GM12891 (cell line): ENCODE data around the gene ZNF296.

ENCODE experiments used
- PAX5 ChIP-seq: IDR thresholded peaks from 2 replicates; pipeline ENCODE4 v1.6.1; 2011; ENCODE audit warnings: low read length, moderate library complexity, mild to moderate bottlenecking; ENCODE audit not compliant: insufficient read depth, severe bottlenecking
- POLR2A ChIP-seq: IDR thresholded peaks from 2 replicates; pipeline ENCODE4 v1.6.1; 2011; ENCODE audit warnings: low read depth, low read length, control low read depth
- POLR2AphosphoS5 ChIP-seq: IDR thresholded peaks from 2 replicates; pipeline ENCODE4 v1.6.1; 2011; ENCODE audit warnings: low read depth, low read length, control low read depth
- SPI1 ChIP-seq: IDR thresholded peaks from 2 replicates; pipeline ENCODE4 v1.6.1; 2011; ENCODE audit warnings: low read depth, low read length, control low read depth
- TAF1 ChIP-seq: IDR thresholded peaks from 2 replicates; pipeline ENCODE4 v1.6.1; 2011; ENCODE audit warnings: low read depth, low read length, control low read depth

- TF ChIP-seq POLR2A (no peak), POLR2AphosphoS5 (no peak), SPI1 (no peak), TAF1 (no peak), PAX5 (no peak)
These were observed 26.2 kb upstream of the ZNF296 start for GRCh38 chr19:45102481-45102880.
